Coronary artery (tissue), 2 donors: ENCODE results near the gene NCBP1.

ENCODE experiments used
- DNase-seq: peaks from one replicate; pipeline ENCODE4 v3.0.0-alpha.2; 2017; ENCODE audit warnings: low spot score
- H3K27ac ChIP-seq, 2 donors: fragments of 200-600 bp; sonication (generic); one replicate each; pipeline ENCODE4 v1.5.1; 2016 to 2019
- H3K4me3 ChIP-seq: fragments of 200-600 bp; sonication (generic); 2 replicates; pipeline ENCODE4 v1.5.1; 2016; ENCODE audit warnings: mild to moderate bottlenecking, moderate library complexity
- TF ChIP-seq, protein P1 (sequence below): fragments of 200-600 bp; sonication (generic); IDR thresholded peaks from one replicate; pipeline ENCODE4 v1.5.1; 2019; ENCODE audit warnings: antibody characterized with exemption

Gene NCBP1

DNA sequence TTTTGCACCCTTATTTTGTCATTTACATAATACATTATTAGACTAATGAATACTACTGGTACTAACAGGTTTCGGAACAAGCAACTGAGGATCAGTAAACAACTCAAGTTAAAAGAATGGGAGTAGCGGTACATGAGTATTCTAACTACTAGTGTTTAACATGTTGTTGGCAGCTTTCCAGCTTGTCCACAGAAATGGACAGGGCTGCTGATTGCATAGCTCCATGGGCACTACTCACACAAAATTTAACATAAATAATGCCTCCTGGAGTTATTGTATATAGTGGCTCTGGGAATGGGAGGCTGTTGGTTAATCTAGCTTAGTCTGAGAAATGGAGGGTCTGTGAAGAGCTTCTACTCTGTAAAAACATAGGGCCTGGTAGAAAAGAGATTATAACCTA is 6.7 kb downstream of the NCBP1 start:
- H3K4me3 ChIP-seq: no peak overlapping the region
- no peak for DNase-seq
- TF ChIP-seq, protein P1, sequence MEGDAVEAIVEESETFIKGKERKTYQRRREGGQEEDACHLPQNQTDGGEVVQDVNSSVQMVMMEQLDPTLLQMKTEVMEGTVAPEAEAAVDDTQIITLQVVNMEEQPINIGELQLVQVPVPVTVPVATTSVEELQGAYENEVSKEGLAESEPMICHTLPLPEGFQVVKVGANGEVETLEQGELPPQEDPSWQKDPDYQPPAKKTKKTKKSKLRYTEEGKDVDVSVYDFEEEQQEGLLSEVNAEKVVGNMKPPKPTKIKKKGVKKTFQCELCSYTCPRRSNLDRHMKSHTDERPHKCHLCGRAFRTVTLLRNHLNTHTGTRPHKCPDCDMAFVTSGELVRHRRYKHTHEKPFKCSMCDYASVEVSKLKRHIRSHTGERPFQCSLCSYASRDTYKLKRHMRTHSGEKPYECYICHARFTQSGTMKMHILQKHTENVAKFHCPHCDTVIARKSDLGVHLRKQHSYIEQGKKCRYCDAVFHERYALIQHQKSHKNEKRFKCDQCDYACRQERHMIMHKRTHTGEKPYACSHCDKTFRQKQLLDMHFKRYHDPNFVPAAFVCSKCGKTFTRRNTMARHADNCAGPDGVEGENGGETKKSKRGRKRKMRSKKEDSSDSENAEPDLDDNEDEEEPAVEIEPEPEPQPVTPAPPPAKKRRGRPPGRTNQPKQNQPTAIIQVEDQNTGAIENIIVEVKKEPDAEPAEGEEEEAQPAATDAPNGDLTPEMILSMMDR: no peak

DNA sequence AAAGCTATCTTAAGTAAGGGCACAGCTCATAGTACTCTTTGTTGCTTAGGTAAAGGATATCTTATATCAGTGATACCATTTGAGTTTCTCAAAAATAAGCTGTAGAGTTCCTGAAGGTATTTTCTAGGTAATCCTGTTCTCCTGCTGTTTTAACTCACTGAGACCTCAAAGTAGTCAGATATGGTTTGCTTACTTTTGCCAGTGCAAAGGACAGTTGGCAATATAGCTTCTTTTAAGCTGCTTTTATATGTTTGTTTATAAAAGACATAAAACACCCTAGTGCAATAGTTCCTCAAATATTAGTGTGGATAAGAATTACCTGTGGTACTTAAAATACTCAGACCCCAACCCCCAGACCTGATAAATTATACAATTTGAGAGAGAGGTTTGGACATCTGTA is 12.1 kb downstream of the NCBP1 start:
- H3K4me3 ChIP-seq: no peak overlapping the region
- no peak overlapping the region for H3K27ac ChIP-seq
- no peak for DNase-seq
- TF ChIP-seq, protein P1: no peak

More for the DNA sequence above, 6.7 kb downstream of the NCBP1 start:
- no peak overlapping the region for H3K27ac ChIP-seq

DNA sequence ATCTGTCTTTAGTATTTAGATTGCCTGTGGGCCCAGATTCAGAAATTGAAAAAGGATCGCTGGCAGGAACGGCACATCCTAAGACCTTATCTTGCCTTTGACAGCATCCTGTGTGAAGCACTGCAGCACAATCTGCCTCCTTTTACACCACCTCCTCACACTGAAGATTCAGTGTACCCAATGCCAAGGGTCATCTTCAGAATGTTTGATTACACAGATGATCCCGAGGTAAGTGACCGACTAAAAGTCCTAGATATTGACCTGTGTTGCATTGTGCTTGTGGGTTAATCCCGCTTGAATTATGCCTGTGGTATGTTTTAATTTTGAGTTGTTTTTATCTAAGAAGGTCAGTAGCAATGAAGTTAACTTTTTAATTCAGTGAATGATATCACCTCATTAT is 14.4 kb downstream of the NCBP1 start:
- Histone ChIP-seq H3K4me3 (no peak overlapping the region), H3K27ac (no peak overlapping the region)
- TF ChIP-seq, protein P1: no peak
- no peak for DNase-seq

DNA sequence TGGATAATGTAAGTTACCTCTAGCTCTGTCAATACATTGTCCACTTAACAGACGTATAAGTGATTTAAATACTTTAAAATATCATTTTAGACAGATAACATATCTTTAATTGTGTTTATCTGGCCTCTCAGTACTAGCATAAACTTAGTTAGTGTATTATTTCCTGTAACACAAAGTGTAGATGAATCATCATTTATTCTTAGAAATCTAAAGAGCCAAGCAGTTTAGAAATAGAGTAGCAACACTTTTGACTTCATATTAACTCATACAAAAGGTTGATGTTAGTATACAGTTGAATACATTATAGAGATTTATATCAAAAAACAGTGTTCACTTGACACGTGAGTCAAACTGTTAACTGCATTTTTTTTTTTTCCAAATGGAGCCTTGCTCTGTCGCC is 18.0 kb downstream of the NCBP1 start:
- Histone ChIP-seq H3K4me3 (no peak overlapping the region), H3K27ac (no peak overlapping the region)
- TF ChIP-seq, protein P1: no peak
- no peak for DNase-seq

DNA sequence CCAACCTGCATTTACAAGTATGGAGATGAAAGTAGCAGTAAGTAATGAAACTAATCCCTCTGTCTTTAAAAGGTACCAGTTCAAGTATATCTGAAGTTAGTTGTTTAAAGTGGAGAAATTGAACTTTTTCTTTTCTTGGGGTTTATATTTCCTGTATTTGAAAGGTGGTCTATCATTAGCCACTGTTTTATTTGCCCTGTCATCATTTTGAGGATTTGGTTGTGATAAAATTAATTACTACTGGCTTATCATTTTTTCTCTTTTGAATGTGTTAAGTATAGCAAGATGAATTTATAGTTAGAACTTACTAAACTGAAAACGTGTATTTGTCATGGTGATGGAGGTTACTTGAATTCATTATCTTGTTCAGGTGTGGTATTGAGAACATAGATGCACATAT is 25.1 kb downstream of the NCBP1 start:
- no peak for DNase-seq
- Histone ChIP-seq H3K27ac (no peak overlapping the region), H3K4me3 (no peak overlapping the region)
- TF ChIP-seq, protein P1: no peak

DNA sequence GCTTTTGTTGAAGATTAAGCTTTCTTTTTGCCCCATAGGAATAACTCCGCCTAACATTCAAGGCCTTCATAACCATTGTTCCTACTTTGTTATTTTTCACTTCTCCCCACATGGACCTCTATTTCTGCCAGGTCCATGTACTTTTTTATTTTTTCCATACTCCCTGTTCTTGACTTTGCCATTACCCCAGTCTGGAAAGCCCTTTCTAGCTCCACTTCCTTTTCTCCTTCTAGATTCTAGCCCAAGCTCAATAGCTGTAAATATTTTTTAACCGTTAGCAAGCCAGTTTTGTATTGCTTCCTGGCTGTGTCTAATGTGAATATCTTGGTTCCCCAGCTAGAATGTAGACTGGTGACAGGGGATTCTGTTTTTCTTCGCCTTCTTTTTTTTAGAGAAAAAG is 26.1 kb downstream of the NCBP1 start:
- TF ChIP-seq, protein P1: no peak
- H3K27ac ChIP-seq: no peak overlapping the region
- no peak for DNase-seq
- no peak overlapping the region for H3K4me3 ChIP-seq

DNA sequence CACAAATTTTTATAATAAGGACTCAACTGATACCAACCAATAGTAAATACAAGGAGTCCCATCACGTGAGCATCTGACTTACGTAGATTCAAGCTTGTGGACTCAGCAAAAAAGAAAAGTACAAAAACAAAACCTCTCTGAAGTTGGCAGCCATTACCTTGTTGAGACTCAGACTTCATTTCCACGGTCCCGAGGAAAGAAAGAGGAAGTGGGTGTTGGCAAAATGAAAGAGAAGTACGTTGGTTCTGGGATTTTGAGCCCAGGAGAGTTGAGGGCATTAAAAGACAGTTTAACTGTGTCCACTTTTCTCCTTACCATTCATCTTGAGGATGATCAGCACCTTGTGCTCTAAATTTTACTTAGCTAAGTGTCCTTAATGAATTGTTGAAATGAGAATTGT is 26.7 kb downstream of the NCBP1 start:
- no peak overlapping the region for H3K27ac ChIP-seq
- no peak for DNase-seq
- TF ChIP-seq, protein P1: no peak
- H3K4me3 ChIP-seq: no peak overlapping the region
